ENCODE data around the gene ACER2. TPM values are rescaled to one million over a fixed set of nuclear protein-coding genes. Genes with fewer than 3 reads are reported as not detected.

Gene ACER2
- total RNA-seq, 2 donors from 2014 or later = 3.5 TPM

GRCh38 chr9:19440823-19441580 lies 32.2 kb downstream of the ACER2 start:
- intact Hi-C loops (cut with DNase I) = no loop called here
- no peak for DNase-seq (ENCODE audit: low spot score)

DNA sequence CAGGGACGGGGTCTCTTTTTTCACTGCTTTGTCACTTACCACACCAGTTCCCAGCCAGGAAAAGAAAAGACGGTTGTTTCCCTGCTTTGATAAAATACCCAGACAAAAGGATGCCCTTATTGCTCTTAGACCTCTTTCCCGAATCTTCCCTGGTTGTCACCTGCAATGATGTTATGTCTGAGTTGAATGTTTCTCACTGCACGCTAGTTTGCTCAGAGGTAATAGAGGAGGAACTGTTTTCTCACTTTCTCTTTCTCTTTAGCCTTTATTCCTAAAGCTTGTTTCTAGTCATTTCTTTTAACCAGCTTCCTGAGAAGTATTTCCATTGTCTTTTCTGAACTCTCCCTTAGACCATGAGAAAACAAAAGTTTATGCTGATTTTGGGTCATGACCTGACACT lies 32.9 kb downstream of the ACER2 start:
- intact Hi-C loops (cut with DNase I) = no loop called here
- DNase-seq (ENCODE audit: low spot score) = no peak

DNA sequence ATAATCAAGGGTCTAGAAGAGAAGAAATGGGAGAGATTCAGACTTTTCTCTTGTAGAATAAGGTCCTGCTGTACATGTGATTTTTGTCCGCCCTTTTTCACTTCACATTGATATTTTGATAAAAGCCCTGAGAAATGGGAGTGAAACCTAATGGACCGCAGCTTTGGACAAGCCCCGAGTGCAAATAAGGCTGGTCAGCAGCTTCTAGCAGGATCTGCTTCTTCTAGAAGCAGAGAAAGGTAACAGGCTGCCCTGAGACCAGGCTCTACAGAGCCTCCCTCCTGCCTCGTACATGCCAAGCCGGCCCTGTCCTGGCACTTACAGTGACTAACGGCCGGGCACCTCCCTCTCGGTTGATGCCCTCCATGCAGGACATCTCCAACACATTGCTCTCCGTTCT lies 33.4 kb downstream of the ACER2 start:
- intact Hi-C loops (cut with DNase I) = no loop called here

DNA sequence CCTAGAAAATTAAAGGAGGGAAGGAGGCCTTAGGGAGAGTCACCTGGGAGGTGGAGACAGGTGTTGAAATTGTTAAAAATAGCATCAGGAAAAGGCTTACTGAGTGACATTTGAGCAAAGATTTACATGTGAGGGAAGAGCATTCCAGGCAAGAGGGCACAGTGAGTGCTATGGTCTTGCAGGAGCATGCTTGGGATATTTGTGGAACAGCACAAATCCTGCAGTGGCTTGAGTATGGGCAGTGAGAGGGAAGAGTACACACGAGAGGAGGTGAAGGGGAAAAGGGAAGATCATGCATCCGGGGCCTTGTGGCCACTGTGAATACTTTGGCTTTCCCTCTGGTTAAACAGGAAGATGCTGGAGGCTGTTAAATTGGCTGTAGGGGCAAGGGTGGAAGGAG lies 36.6 kb downstream of the ACER2 start:
- DNase-seq (ENCODE audit: low spot score) = no peak
- intact Hi-C loops (cut with DNase I) = no loop called here

More for the DNA sequence above, 33.4 kb downstream of the ACER2 start:
- DNase-seq (ENCODE audit: low spot score) = no peak

GRCh38 chr9:19446361-19446861 lies 37.6 kb downstream of the ACER2 start:
- DNase-seq (ENCODE audit: low spot score) = no peak
- intact Hi-C loops (cut with DNase I) = no loop called here

DNA sequence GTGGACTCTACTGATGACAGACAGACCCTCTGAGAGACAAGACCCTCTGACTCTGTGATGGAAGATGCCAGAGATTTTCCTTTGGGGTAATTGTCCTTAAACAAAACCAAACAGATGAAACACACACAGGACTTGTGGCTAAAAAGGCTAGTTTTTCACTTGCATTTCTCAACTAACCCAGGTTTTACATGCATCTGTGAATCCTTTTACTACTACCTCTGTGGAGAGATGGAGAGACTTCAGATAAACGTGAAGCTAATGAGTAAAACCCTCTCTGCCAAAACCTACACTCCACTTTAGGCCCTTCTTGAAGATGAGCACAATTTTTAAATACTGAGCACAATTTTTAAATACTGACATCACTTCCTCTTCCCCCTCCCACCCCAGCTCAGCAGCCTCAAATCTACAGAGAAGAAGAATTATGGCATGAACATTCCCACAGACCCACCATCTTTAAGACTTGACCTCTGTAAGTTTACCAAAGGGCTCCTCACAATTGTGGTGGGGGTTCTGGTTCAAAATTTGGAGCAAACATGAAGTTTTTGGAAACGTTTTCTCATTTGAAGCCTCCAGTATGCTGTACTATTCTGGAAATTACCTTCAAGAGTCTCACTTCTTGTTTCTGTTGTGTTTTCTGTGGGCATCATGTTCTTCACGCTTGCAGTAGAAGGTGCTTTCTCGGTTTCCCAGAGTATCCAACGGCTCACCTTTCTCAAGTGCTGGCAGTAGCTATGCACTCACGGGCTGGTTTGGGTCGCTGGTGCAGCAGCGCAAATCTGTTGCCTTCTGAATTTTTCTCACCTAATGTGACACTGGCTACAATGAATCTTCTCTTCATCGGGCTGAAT lies 42.7 kb downstream of the ACER2 start:
- no peak for DNase-seq (ENCODE audit: low spot score)
- intact Hi-C loops (cut with DNase I) = loop anchor here in 1 of 2 donors (2.0 to 10.0 kb wide), 2 partner anchors 21 to 57 kb away; no protein-coding TSS in a partner anchor

DNA sequence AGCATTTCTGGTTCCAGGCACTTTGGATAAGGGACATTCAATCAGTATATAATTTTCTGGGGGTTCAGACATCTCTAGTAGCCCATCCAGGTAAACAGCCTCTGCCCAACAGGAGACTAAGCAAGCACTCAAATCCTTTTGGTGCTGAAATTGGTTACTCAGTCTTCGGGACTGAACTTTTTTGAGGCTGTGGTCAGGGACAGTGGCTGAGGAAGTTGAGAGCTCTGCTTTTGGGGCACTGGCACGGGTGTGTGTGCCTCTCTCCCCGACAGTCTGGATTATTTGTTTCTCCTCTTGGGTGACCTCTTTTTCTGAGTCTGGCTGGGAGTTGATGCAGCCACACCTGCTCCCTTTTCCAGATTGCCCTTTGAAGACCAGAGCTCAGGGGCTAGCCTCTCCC lies 47.6 kb downstream of the ACER2 start:
- intact Hi-C loops (cut with DNase I) = loop anchor here in 1 of 2 donors (10.0 kb wide), 1 partner anchor 62 kb away; no protein-coding TSS in a partner anchor
- no peak for DNase-seq (ENCODE audit: low spot score)

DNA sequence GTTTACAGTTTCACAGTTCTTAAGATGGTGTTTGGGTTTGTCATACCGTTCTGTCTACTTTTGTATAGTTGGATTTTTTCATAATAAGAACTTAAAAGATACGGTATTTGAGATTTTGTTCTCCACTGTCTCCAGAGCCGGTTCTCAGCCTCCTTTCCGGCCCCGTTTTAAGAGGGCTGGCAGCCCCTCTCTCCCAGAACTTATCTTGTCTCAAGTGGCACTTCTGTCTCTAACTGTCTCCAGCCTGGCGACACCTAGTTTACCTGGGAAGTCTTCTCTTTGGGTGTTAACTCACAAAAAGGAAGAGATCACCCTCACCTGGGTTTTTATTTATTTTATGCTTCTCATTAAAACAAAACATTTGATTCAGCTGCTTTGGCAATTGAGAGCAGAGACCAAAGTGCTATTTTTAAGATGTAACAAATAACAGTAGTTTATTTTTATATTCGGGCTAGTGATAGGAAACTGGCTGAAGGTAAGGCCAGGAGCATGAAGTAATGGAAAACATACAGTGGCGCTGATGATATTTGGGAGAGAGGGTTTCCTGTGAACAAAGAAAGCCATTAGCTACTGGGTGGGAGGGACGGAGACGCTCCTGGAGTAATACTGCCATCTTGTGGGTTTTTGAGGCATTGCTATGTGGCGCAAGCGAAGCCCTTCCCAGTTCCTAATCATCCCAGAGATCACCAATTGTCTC lies 48.3 kb downstream of the ACER2 start:
- intact Hi-C loops (cut with DNase I) = loop anchor here in 1 of 2 donors (10.0 kb wide), 1 partner anchor 62 kb away; no protein-coding TSS in a partner anchor
- DNase-seq (ENCODE audit: low spot score) = no peak

- no peak for DNase-seq (ENCODE audit: low spot score)
- intact Hi-C loops (cut with DNase I) = loop anchor here in 1 of 2 donors (10.0 kb wide), 1 partner anchor 63 kb away; no protein-coding TSS in a partner anchor
Measured at GRCh38 chr9:19457693-19458009, 48.8 kb downstream of the ACER2 start.

DNA sequence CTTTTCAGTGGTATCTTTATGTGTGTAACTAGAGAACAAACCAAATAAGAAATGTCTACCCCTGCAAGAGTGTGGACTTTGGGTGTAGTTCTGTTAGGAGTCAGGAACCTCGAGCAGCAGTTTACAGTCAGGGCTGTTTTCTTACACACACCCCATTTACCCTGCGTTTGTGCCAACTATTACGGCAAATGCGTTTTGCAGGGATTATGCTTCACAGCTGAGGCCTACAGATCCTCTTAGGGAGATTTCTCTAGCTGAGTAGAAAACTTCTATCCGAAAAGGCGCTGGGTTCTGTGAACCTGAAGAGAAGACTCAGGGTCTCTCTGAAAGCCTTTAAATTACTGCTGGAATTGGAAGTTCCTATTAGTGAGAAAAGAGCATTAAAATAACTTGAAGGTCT lies 51.4 kb downstream of the ACER2 start:
- intact Hi-C loops (cut with DNase I) = no loop called here
- DNase-seq (ENCODE audit: low spot score) = no peak

- no peak for DNase-seq (ENCODE audit: low spot score)
- intact Hi-C loops (cut with DNase I) = no loop called here
Measured at GRCh38 chr9:19461135-19461534, 52.3 kb downstream of the ACER2 start.

DNA sequence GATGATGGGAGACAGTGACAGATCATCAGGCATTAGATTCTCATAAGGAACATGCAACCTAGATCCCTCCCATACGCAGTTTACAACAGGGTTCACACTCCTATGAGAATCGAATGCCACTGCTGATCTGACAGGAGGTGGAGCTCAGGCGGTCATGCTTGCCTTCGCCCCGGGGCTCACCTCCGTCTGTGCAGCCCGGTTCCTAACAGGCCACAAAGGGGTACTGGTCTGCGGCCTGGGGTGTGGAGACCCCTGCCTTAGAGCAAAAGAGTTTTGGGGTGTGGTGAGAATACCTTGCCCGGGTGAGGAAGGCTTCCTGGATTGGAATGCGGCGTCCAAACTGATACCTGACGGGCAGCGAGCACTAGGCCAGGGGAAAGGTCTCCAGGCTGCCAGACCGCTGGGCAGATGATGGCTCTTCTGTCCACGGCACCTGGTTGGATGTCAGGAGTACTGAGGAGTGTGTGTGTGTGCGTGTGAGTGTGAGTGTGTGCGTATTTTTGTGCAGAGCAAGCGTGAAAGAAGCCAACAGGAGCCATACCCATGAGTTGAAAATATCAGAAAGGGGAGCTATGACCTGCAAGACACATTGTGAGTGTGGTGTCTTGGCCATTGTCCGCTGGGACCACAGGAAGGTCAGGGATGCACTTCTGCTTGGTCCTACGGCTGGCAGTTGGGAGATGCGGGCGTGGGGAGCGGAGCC lies 55.4 kb downstream of the ACER2 start:
- no peak for DNase-seq (ENCODE audit: low spot score)
- intact Hi-C loops (cut with DNase I) = no loop called here

DNA sequence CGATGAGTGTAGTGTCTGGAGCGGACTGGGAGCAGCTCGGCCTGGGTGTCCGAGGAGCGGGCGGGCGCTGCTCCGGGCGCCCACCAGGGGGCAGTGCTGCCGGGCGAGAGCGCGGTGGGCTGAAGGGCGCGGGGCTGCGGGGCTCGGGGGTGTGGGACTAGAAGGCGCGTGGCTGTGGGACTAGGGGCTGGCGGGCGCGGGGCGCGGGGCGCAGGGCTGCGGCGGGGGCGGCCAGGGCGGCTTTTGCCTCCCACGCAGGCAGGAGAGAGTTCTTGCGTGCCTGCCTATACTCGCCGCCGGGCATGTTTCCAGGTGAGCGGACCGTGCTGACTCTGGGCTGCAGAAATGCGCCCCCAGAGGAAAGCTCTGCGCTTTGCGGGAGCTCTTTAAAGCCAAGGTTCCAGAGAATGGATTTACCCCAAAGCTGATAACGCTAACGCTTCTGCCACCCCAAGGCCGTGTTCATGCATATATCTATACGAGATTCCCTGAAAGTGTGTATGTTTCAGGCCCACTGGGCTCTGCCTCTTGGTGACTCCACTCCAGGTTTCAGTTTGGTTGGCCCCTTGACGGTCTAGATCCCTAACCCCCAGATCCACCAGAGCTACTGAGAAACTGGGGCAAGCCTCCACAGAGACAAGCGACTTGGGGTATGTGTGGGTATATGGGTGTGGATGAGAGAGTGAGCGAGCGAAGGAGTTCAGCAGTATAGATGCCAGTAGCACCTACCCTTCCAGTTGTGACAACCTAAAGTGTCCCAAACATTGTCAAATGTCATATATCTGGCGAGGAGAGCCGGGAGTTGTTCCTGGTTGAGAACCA lies 56.2 kb downstream of the ACER2 start:
- DNase-seq (ENCODE audit: low spot score) = peak; percentile 89
- intact Hi-C loops (cut with DNase I) = no loop called here

- intact Hi-C loops (cut with DNase I) = no loop called here
- no peak for DNase-seq (ENCODE audit: low spot score)
Measured at GRCh38 chr9:19465586-19466279, 56.9 kb downstream of the ACER2 start.

- intact Hi-C loops (cut with DNase I) = no loop called here
- no peak for DNase-seq (ENCODE audit: low spot score)
Measured at GRCh38 chr9:19466280-19466639, 57.5 kb downstream of the ACER2 start.

DNA sequence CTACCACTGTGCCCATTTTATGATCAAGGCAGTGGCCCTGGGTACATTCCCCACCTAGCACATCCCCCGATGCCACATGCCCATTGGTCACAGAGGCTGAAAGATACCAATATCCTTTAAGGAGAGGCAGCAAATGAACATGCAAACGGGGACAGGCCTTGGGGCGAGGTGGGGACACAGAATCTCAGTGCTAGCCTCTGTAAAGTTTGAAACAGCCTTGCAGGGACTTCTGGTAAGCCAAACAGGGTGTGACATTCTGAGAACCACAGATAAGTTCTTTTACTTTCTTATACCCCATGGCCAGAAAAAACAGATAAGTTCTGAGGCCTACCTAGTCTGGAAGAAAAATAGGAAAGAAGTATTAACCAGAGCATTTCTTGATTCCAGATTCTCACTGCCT lies 60.5 kb downstream of the ACER2 start:
- no peak for DNase-seq (ENCODE audit: low spot score)
- intact Hi-C loops (cut with DNase I) = no loop called here

GRCh38 chr9:19470567-19470966 lies 61.8 kb downstream of the ACER2 start:
- no peak for DNase-seq (ENCODE audit: low spot score)
- intact Hi-C loops (cut with DNase I) = no loop called here
